ENCODE results near the gene BACH2.

Gene BACH2

DNA sequence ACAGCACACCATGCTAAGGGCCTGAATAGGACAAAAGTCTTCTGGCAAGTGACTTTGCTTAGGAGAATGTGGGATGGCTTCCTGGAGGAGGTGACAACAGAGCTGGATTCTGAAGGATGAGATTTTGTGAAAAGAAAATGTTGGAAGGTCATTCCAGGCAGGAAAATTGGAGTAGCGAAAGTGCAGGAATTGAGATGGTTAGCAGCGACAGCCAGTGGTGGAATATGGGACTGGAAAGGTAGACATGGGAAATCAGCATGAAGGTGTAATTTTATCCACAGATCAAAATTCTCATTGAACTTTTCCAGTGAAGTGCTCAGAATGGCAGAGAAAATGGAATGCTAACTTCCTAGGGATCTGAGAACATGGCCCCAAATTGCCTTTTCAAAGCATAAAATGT is 5.7 kb upstream of the BACH2 start:
- no peak for DNase-seq (ENCODE audit: low read depth)
- TF ChIP-seq, protein P1, sequence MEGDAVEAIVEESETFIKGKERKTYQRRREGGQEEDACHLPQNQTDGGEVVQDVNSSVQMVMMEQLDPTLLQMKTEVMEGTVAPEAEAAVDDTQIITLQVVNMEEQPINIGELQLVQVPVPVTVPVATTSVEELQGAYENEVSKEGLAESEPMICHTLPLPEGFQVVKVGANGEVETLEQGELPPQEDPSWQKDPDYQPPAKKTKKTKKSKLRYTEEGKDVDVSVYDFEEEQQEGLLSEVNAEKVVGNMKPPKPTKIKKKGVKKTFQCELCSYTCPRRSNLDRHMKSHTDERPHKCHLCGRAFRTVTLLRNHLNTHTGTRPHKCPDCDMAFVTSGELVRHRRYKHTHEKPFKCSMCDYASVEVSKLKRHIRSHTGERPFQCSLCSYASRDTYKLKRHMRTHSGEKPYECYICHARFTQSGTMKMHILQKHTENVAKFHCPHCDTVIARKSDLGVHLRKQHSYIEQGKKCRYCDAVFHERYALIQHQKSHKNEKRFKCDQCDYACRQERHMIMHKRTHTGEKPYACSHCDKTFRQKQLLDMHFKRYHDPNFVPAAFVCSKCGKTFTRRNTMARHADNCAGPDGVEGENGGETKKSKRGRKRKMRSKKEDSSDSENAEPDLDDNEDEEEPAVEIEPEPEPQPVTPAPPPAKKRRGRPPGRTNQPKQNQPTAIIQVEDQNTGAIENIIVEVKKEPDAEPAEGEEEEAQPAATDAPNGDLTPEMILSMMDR (conservative IDR thresholded peaks at IDR 0.05; ENCODE audit: low read depth, low read length) = no peak
- H3K4me3 ChIP-seq (ENCODE audit: low read depth, low read length) = no peak overlapping the region

DNA sequence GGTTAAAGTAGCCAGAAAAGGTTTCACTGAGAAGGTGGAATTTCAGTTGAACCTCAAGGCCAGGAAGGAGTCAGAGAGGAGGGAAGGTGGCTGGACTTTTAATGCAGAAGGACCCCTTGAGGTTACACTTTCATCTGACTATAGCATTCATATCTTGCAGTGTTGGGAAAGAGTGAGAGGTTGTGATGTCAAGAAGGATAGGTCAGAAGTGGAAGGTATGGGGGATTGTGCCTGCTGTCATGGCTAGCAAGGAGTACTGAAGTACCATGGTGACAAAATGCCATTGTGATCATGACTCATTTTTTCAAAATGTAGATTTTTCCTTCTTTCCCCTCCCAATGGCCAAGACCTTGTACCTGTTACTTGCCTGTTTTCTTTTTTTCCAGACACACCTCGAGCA is 5.2 kb upstream of the BACH2 start:
- TF ChIP-seq, protein P1 (conservative IDR thresholded peaks at IDR 0.05; ENCODE audit: low read depth, low read length) = no peak
- no peak for DNase-seq (ENCODE audit: low read depth)

DNA sequence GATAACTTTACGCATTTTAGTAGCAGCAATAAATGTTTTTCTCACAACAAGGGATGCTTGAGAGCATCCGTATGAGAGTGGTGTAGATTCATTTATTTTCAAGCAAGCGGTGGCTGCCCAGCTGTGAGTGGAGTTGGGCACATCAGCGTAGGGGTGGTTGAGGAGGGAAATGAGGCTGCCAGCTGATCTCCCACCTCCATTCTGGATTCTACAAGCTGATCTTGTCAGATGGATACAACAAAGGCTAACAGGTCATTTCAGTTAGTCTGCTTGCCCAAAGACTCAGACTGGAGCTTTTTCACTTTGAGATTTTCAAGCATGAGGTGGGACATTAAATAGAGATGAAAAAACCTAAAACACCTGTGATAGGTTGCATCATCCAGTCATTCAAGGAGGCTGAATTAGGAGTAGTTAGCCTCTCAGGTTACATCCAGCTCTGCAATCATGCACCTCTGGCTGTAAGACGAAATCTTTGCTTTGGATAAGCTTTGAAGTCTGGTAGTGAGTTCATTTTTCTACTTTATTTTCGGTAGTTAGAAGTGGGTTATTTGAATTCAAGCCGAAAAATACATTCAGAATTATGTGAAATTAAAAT is 1.9 kb upstream of the BACH2 start:
- TF ChIP-seq, protein P1 (conservative IDR thresholded peaks at IDR 0.05; ENCODE audit: low read depth, low read length) = no peak
- no peak for DNase-seq (ENCODE audit: low read depth)
- H3K4me3 ChIP-seq (ENCODE audit: low read depth, low read length) = no peak overlapping the region

More for the DNA sequence above, 5.2 kb upstream of the BACH2 start:
- H3K4me3 ChIP-seq (ENCODE audit: low read depth, low read length) = no peak overlapping the region

DNA sequence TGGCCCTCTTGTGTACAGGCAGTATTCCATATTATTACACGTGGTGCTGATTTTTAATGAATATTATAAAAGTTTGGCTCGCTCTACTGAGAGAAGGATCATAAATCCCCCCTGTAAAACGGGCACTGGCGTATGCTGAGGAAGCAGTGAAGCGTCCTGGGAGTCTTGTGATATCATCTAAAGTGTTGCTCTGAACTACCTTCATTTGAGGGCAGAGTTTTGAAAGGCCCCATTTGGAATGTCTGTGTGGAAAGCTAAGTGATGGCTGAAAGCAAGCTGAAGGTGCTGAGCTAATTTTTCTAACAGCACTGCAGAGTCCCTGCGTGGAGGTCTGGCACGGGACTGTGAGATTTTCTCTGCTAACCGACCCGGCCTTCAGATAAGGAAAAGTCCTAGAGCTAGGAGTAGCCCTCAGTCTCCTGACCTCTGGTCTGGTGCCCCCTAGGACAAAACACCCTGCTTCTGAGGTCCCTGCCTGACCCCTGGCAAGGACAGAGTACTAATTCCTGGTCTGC is 1.3 kb upstream of the BACH2 start:
- TF ChIP-seq, protein P1 (conservative IDR thresholded peaks at IDR 0.05; ENCODE audit: low read depth, low read length) = no peak
- H3K4me3 ChIP-seq (ENCODE audit: low read depth, low read length) = no peak overlapping the region
- DNase-seq (ENCODE audit: low read depth) = no peak

DNA sequence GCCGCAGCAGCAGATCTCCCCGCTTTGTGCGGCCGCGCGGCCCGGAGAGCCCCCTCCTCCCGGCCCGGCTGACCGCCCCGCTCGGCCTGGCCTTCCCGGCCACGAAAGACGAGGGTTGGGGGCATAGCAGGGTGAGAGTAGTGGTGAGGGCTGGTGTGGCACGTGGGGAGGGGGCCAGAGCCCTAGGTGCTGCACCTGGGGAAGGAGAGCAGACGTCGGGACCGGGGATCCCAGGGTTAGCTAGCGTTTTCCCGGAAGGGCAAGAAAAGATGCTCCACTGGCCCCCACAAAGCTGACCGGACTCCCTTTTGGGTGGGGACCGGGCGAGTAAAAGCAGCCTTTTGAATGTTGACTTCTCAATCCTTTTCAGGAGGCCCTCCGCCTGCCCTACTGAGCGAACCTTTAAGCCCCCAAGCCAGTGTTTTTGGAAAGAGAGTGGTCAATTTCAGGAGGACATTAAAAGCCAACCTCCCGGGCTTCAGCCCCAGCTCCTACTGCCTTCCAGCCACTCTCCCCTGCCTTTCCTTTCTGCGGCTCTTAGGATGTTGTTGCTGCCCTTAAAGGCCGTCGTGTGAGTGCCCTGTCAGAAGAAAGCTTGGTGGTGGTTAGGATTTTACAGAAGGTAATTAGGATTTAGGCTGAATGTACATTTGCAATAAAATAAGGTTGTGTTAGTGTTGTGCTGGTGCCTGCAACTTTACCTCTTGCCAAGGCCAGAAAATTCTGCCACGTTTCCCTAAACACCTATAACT is 648 bp upstream of the BACH2 start:
- DNase-seq (ENCODE audit: low read depth) = no peak
- TF ChIP-seq, protein P1 (conservative IDR thresholded peaks at IDR 0.05; ENCODE audit: low read depth, low read length) = no peak
- peak overlapping the region; percentile 66 for H3K4me3 ChIP-seq (ENCODE audit: low read depth, low read length)

DNA sequence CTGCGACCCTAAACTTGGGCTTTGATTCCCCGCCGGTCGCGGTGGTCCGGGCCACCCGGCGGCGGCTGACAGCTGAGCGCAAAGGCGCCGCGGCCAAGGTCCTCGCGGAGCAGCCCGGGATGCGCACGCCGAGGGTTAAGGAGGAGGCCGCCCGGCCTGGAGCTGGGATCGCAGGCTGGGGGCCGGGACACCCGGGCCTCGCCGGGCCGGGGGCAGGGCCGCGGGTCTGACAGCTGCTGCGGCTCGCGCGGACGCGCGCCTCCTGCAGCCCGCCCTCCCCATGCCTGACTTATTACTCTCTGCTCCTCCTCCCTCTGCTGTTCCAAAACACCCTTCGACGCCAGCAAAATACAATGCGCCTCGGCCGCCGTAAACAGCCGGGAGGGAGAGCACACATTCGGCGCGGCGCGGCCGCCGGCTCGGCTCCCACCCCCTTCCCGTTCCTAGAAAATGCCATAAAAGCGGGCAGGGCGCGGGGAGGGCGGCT is 746 bp downstream of the BACH2 start:
- peak; percentile 70 for DNase-seq (ENCODE audit: low read depth)
- peak overlapping the region; percentile 66 for H3K4me3 ChIP-seq (ENCODE audit: low read depth, low read length)
- TF ChIP-seq, protein P1 (conservative IDR thresholded peaks at IDR 0.05; ENCODE audit: low read depth, low read length) = peak; percentile 25
